Measurements from ENCODE around the gene ADGRF5.

ADGRF5 gene

GRCh38 chr6:46927066-46927465 lies 5.3 kb upstream of the ADGRF5 start:
- DNase-seq, result no peak

GRCh38 chr6:46926481-46926880 lies 4.7 kb upstream of the ADGRF5 start:
- no peak for DNase-seq

- no peak for DNase-seq
Measured at GRCh38 chr6:46925563-46926253, 4.0 kb upstream of the ADGRF5 start.

- DNase-seq, result no peak
Measured at GRCh38 chr6:46923476-46923875, 1.7 kb upstream of the ADGRF5 start.

DNA sequence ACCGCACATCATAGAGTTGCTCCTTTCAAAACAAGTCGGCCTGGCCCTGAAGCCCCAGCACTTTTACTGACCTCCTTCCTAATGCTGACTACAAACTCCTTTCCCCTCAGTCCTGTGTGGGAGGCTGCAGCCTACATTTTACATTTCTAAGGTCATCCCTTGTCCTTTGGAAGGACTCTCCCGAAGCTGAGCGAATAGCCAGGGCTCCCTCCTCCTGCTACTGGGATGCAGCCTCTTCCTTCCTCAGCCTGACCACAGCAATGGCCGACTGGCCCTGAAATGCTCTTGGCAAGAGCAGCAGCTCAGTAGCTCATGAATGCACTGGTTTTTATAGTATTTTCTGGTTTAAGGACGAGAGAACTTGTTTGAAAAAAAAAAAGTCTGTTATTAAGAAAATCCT lies 679 bp downstream of the ADGRF5 start:
- no peak for DNase-seq

GRCh38 chr6:46918806-46919205 lies 2.9 kb downstream of the ADGRF5 start:
- DNase-seq, result no peak

- DNase-seq, result no peak
Measured at GRCh38 chr6:46917002-46917545, 4.7 kb downstream of the ADGRF5 start.

GRCh38 chr6:46915866-46916265 lies 5.9 kb downstream of the ADGRF5 start:
- no peak for DNase-seq

GRCh38 chr6:46915380-46915779 lies 6.4 kb downstream of the ADGRF5 start:
- no peak for DNase-seq

- DNase-seq, result no peak
Measured at GRCh38 chr6:46914279-46914810, 7.4 kb downstream of the ADGRF5 start.

- no peak for DNase-seq
Measured at GRCh38 chr6:46909371-46909770, 12.4 kb downstream of the ADGRF5 start.

DNA sequence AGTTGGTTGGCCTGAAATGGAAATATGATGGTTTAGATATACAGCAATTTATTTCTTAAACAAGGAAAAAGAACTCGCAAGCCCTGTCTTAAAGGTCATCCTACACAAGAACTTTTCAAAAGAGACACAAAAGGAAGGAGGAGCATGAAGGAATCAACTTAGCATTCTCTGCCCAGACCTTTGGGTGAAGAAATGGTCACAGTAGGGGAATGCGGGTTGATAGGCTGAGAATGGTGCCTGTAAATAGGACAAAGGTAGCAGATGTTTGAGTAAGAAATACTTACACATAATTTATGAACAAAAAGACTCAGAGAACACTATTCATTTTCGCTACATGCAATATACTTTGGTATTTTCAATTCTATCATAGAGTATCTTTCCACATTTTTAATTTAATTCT lies 15.0 kb downstream of the ADGRF5 start:
- DNase-seq, result no peak

GRCh38 chr6:46904117-46904516 lies 17.6 kb downstream of the ADGRF5 start:
- no peak for DNase-seq

DNA sequence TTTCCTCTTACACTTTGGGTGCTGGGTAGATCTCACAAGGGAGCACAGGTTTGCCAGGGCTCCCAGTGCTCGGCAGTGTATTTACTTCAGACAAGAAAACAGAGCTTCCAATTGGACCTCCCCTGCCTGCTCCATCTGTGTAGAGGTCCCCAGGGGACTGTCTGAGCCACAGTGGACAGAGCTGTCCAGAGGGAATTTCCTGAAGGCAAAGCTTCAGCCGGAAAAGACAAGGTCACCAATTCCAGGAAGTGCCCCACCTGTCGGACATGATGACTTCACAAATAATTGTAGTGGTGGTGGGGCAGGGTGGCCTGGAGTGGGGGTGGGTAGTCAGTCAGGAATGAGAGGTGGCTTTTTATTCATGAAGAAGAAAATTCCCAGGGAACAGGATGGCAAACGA lies 18.6 kb downstream of the ADGRF5 start:
- DNase-seq, result no peak

DNA sequence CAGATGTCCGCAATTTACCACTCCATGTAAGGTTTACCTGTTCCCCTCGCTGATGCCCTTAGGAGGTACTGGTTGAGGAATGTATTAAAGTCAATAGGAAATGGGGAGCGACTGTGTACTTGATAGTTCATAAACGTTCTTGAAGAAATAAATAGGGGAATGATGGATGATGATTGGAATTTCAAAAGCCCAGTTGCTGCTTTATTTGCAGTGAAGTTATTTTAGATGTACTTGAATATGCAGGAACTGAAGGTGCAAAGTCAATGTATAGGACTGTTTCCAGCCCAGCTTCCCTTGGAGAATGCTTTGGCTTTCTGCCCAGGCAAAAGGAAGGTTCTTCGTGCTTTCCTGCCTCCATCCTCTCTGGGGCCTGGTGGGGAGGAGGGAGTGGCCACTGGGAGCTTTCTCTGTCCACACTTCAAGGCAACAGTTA lies 19.8 kb downstream of the ADGRF5 start:
- DNase-seq, result no peak

- DNase-seq, result no peak
Measured at GRCh38 chr6:46900266-46900665, 21.5 kb downstream of the ADGRF5 start.

DNA sequence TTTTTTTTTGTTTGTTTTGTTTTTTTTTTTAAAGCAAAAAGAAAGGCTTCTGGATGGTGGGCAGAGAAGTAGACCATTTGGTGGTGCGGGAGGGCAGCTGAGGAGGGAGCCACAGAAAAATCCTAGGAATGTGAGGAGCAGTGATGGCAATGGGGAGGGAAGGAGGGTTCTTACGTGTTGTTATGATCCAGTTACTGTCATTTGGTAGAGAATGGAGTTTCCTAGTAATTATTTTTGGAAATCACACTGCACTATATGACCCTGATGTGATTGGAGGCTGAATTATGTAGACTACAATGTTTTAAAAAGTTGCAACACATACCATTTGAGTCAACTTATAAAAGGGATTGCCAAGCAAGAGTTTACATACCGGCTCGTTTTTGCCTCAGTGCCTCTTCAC lies 22.1 kb downstream of the ADGRF5 start:
- DNase-seq, result no peak

DNA sequence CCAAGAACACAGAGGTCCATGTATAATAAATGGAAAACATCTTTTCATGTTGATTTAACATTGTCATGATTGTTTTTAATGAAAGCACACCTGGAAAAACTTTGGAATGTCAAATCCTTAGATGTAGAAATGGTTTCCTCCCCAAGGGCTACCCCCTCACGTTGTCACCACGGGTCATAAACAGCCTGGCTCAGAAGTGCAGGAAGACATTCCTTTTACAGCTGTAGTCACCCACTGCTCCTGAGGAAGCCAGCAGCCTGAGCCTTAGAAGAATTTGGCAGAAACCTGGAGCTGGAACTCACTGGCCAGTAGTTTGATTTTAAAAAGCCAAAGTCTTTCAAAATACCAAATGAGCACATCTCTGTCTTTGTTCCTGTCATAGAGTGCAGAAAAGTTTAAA lies 23.7 kb downstream of the ADGRF5 start:
- no peak for DNase-seq

- no peak for DNase-seq
Measured at GRCh38 chr6:46896871-46897270, 24.9 kb downstream of the ADGRF5 start.

DNA sequence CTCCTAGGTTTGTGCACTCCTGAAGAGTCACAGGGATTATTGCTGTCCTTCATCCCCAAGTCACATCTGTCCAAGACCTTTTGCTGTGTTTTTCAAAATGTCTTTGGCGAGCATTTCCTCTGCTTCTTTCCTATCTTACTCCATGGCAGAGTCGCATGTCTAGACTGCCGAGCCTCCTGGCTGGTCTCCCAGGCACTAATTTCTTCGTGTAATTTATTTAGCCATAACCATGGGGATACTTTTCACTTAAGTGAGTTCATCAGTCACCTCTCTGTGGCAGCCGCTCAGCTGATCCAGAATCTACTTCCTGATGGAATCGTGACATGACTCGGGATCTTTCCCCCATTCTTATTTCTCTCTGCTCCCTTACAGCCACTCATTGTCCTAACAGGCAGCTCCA lies 25.8 kb downstream of the ADGRF5 start:
- no peak for DNase-seq

GRCh38 chr6:46894433-46894832 lies 27.3 kb downstream of the ADGRF5 start:
- no peak for DNase-seq

DNA sequence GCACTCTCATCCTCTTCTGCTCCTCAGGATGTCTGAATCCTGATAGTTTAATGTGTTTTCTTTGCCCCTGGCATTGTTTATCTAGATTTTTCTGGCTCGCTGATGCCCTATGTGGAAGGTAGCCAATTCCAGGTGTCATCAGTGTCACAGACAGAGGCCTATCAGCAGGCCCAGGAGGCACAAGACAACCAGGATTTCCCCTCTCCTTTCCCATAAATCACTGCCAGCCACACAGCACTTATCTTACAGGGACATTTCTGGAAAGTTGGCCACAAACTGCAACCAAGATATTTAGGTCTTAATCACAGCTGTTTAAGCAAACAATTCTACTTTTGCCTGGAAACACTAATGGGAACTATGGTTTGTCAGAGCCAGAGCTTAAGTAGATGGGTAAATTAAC lies 28.1 kb downstream of the ADGRF5 start:
- DNase-seq, result no peak

DNA sequence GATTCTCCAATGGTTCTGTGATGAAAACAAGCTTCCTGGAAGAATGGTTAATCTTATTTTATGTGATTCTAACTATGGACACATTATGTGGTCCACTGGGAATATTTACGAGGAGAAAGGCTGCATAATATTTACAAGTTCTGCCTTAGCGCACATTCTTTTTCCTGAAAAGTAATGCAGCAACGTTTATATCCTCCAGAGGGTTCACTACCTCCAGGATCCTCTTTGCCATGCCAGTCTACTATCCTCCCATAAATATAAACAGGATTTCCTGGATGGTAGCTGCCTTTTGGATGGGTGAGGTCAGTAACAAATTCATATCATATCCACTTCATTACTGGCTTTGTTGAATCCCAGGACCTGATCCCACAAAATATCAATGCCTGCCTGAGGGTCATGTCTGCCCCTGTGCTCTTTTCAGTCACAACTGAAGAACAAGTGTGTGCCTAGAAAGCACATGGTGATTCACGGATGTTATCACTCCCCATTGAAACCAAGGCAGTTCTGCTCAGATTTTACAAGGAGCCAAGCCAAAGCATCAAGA lies 30.4 kb downstream of the ADGRF5 start:
- DNase-seq, result no peak

GRCh38 chr6:46888578-46888977 lies 33.2 kb downstream of the ADGRF5 start:
- no peak for DNase-seq

GRCh38 chr6:46888031-46888430 lies 33.7 kb downstream of the ADGRF5 start:
- DNase-seq, result no peak
